Measurements from ENCODE around the gene DDC. TPM values are rescaled to one million over a fixed set of nuclear protein-coding genes. Genes with fewer than 3 reads are reported as not detected.

The DDC gene
- polyA plus RNA-seq, 1 donor from 2014 or later, result not detected

- peak overlapping the region; percentile 63 to 93 (median 82) for H3K4me3 Mint-ChIP-seq
- H3K27ac Mint-ChIP-seq, result peak overlapping the region; percentile 92 to 98 (median 98)
- H3K36me3 Mint-ChIP-seq, result peaks cover 8% of the 10 kb centered on the region
- H3K27me3 Mint-ChIP-seq, result peaks cover 2% of the 10 kb centered on the region
- H3K9me3 Mint-ChIP-seq, result no peaks in the 10 kb centered on the region
- peaks cover 83 to 94% (median 90%) of the 10 kb centered on the region in 3 donors for H3K4me1 Mint-ChIP-seq
Observed at GRCh38 chr7:50409856-50410745, 155.1 kb downstream of the DDC start.

Other genes with a start within 250 kb of the DDC start
- gene FIGNL1, start 115.1 kb downstream of the DDC start, polyA plus RNA-seq, result 7.4 TPM
- 0.11 TPM for gene GRB10, start 217.5 kb upstream of the DDC start, polyA plus RNA-seq

Data from IgD-negative memory B cell (primary cell).